ENCODE data around the gene CORO1A. TPM values are rescaled to one million over a fixed set of nuclear protein-coding genes. Genes with fewer than 3 reads are reported as not detected.
"Not testable (repeated sequence)": the region's sequence is repeated elsewhere in the genome, so short reads cannot be mapped to it uniquely, and the experiment has no call there.

The CORO1A gene
- polyA plus RNA-seq, 1 experiment = 2.9 TPM

DNA sequence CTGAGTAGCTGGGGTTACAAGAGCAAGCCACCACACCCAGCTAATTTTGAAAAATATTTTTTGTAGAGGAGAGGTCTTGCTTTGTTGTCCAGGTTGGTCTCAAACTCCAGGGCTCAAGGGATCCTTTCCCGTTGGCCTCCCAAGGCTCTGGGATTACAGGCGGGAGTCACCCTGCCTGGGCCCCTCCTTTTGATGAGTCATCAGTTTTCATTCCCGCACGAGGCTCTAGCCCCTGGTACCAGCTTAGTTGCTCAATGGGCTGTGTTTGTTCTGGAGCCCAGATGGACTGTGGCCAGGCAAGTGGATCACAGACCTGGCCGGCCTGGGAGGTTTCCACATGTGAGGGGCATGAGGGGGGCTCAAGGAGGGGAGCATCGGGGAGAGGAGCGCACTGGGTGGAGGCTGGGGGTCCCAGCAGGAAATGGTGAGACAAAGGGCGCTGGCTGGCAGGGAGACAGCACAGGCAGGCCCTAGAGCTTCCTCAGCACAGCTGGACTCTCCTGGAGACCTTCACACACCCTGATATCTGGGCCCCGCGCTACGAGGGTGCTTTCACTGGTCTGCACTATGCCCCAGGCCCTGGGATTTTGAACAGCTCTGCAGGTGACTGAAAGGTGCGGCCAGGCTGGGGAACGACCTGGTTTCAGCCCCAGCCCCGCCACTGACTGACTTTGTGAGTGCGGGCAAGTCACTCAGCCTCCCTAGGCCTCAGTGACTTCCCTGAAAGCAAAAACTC lies 16.4 kb downstream of the CORO1A start:
- DNase-seq (ENCODE audit: low read depth, low spot score); CTCF ChIA-PET; POLR2A ChIA-PET: not testable (repeated sequence)

DNA sequence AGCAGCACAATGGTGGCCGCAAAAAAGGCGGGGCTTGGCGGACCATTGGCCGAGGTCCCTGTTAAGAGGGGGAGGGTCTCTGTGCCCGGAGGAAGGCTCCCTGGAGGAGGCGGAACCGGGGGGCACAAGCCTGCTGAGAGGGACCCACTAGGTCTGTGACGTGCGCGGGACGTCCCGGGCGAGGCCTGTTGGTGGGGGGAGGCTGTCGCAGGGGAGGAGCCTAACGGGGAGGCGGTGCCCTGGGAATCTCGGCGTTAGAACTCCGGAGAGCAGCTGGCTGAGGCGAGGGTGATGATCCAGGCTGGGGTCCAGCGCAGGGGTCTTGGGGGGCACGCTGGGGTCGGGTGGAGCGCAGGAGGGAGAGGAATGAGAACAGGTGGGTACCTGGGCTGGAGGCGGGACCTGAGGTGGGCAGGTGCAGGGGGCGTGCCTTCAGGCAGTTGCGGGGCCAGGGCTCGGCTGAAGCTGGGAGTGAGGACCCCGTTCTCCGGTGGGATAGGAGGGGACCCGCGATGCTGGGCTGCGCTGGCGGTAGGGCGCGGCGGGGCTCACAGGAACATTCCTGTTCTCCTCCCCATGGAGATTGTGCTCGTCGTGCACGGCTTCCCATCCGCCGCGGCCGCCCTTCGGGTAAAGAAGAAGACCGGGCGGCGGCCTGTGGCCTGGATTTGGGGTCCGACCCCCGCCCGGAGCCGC lies 22.3 kb downstream of the CORO1A start:
- H3K27me3 ChIP-seq (ENCODE audit: control insufficient read depth, insufficient read depth, low read length); CTCF ChIA-PET; DNase-seq (ENCODE audit: low read depth, low spot score); H3K9me3 ChIP-seq (ENCODE audit: control insufficient read depth, insufficient read depth, low read length); POLR2A ChIA-PET; H3K27ac ChIP-seq (ENCODE audit: low read depth, low read length): not testable (repeated sequence)
- H3K4me3 ChIP-seq (ENCODE audit: low read depth, low read length) = peak overlapping the region; percentile 54

More for the DNA sequence above, 16.4 kb downstream of the CORO1A start:
- not testable (repeated sequence) for H3K27ac ChIP-seq (ENCODE audit: low read depth, low read length); H3K27me3 ChIP-seq (ENCODE audit: control insufficient read depth, insufficient read depth, low read length); H3K4me3 ChIP-seq (ENCODE audit: low read depth, low read length); H3K9me3 ChIP-seq (ENCODE audit: control insufficient read depth, insufficient read depth, low read length)

DNA sequence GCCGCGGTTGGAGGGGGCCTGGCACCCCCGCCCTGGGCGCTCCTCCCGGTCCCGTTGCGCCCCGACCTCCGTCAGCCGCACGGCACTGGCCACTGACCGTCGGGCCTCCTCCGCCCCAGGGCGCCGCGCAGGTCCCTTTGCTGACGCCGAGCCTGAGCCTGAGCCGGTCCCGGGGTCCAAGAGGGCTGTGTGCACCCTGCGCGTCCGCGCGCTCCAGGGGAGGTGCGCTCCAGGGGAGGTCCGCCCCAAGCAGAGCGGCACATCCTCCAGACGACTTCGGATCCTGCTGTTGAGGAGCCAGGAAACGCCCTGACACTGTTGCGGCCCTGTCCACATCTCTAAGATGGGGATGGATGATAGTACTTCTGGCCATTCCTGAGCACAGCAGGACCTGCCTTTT lies 22.9 kb downstream of the CORO1A start:
- DNase-seq (ENCODE audit: low read depth, low spot score); H3K27ac ChIP-seq (ENCODE audit: low read depth, low read length); H3K27me3 ChIP-seq (ENCODE audit: control insufficient read depth, insufficient read depth, low read length); CTCF ChIA-PET; POLR2A ChIA-PET; H3K9me3 ChIP-seq (ENCODE audit: control insufficient read depth, insufficient read depth, low read length); H3K4me3 ChIP-seq (ENCODE audit: low read depth, low read length): not testable (repeated sequence)

DNA sequence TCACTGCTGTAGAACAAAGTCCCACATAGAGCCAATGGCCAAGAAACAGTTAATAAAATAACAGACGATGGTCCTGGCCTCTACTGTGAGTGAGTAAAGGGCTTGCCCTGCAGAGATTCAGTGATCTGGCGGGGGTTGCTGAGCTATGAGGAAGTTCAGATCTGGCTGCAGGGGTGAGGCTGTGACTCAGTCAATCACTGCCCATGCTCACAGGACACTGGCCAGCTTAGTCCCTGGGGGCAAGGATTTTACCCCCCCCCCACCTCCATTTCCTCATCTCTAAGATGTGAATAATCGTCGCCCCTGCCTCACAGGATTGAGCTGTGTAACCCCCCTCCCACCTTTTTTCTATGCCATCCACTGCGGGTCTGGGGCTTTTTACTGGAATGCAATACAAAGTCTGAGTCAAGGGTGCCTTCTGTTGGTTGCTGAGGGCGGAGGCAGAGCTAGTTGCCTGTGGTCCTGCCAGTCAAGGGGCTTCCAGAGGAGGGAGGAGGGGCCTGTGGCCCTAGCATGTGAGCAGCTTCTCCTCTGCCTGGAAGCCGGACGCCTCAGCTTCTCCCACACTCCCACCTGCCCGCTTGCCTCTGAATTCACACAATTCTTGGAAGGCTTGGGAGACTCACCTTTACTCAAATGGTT lies 23.8 kb downstream of the CORO1A start:
- CTCF ChIA-PET; H3K27me3 ChIP-seq (ENCODE audit: control insufficient read depth, insufficient read depth, low read length); DNase-seq (ENCODE audit: low read depth, low spot score); POLR2A ChIA-PET; H3K4me3 ChIP-seq (ENCODE audit: low read depth, low read length); H3K9me3 ChIP-seq (ENCODE audit: control insufficient read depth, insufficient read depth, low read length); H3K27ac ChIP-seq (ENCODE audit: low read depth, low read length): not testable (repeated sequence)

DNA sequence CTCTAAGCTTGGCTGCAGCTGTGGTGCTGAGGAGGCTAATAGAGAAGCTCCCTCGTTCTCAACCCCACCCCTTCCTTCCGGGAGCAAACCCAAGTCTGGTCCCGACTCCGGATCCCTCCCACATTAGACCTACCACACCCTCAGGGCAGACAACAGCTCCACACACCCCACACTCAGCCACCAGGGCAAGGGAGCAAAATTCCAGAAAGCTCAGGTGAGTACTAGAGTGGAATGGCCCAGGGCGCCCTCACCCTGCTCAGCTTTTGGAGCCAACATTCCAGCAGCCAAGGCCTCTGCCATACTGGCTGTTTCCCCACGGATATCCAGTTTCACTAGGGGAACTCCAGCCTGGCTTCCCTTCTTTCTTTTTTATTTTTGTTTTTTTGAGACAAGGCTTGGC lies 25.6 kb downstream of the CORO1A start:
- H3K4me3 ChIP-seq (ENCODE audit: low read depth, low read length); H3K9me3 ChIP-seq (ENCODE audit: control insufficient read depth, insufficient read depth, low read length); H3K27me3 ChIP-seq (ENCODE audit: control insufficient read depth, insufficient read depth, low read length); POLR2A ChIA-PET; CTCF ChIA-PET; H3K27ac ChIP-seq (ENCODE audit: low read depth, low read length); DNase-seq (ENCODE audit: low read depth, low spot score): not testable (repeated sequence)

DNA sequence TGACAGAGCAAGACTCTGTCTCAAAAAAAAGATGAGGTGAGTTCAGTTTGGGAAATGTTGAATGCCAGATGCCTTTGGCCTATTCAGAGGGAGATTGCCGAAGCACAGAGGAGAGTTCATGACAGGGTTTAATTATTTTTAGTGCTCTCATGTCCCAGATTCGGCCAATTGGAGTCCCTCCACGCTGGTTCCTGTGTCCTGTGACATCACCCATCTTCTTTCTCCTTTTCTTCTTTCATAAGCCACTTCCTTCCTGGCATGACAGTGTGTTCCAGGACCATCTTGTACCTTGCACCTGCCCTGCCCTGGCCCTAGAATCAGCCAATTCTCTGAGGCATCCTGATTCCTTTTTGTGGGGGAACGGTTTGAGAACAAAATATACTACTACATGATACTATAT lies 28.0 kb downstream of the CORO1A start:
- H3K27ac ChIP-seq (ENCODE audit: low read depth, low read length); POLR2A ChIA-PET; H3K4me3 ChIP-seq (ENCODE audit: low read depth, low read length); H3K27me3 ChIP-seq (ENCODE audit: control insufficient read depth, insufficient read depth, low read length); H3K9me3 ChIP-seq (ENCODE audit: control insufficient read depth, insufficient read depth, low read length); CTCF ChIA-PET; DNase-seq (ENCODE audit: low read depth, low spot score): not testable (repeated sequence)

DNA sequence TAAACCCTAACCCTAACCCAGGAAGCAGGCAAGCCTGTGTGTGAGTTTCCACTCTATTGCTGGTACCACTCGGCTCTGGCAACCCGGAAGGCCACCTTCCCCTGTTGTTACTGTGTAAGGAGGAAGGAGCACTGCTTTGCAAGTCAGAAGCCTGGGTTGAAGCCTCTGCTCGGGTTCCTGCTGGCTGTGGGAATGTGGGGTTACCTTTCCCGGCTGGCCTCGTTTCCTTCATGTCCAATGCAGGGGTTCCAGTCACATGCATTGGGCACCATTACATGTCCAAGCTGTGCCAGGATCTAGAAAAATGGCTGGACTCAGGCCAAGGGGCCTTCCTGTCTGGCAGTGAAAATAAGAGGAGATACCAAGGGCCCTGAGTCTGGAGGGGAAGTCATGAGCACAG lies 33.7 kb downstream of the CORO1A start:
- H3K9me3 ChIP-seq (ENCODE audit: control insufficient read depth, insufficient read depth, low read length); H3K4me3 ChIP-seq (ENCODE audit: low read depth, low read length); POLR2A ChIA-PET; H3K27ac ChIP-seq (ENCODE audit: low read depth, low read length); DNase-seq (ENCODE audit: low read depth, low spot score); H3K27me3 ChIP-seq (ENCODE audit: control insufficient read depth, insufficient read depth, low read length); CTCF ChIA-PET: not testable (repeated sequence)

Small RNAs within 50 kb of the gene (small RNA-seq; reads per million reads assigned to genes)
- not detected for gene AC106782.4 (ENCODE audit: insufficient read length, low read depth)

Other genes with a start within 250 kb of the CORO1A start
- gene TMEM219, start 221.5 kb upstream of the CORO1A start, polyA plus RNA-seq (2011; rRNA removed) = 88.6 and 107 TPM in 2 replicates
- gene TAOK2, start 209.7 kb upstream of the CORO1A start, polyA plus RNA-seq (2011; rRNA removed) = 16.9 and 18.2 TPM in 2 replicates
- gene HIRIP3, start 188.0 kb upstream of the CORO1A start, polyA plus RNA-seq (2011; rRNA removed) = 2.5 and 3.8 TPM in 2 replicates
- 27.3 and 27.5 TPM in 2 replicates for gene INO80E, start 187.4 kb upstream of the CORO1A start, polyA plus RNA-seq (2011; rRNA removed)
- 0.22 and 0.46 TPM in 2 replicates for gene DOC2A, start 172.6 kb upstream of the CORO1A start, polyA plus RNA-seq (2011; rRNA removed)
- not detected in 2 replicates for gene C16orf92, start 160.4 kb upstream of the CORO1A start, polyA plus RNA-seq (2011; rRNA removed)
- not detected in 2 replicates for gene TLCD3B, start 152.3 kb upstream of the CORO1A start, polyA plus RNA-seq (2011; rRNA removed)
- 631 and 806 TPM in 2 replicates for gene ALDOA, start 117.8 kb upstream of the CORO1A start, polyA plus RNA-seq (2011; rRNA removed)
- 112 and 140 TPM in 2 replicates for gene PPP4C, start 107.6 kb upstream of the CORO1A start, polyA plus RNA-seq (2011; rRNA removed)
- not detected in 2 replicates for gene TBX6, start 91.7 kb upstream of the CORO1A start, polyA plus RNA-seq (2011; rRNA removed)
- 15.6 and 23.1 TPM in 2 replicates for gene YPEL3, start 87.4 kb upstream of the CORO1A start, polyA plus RNA-seq (2011; rRNA removed)
- gene GDPD3, start 70.1 kb upstream of the CORO1A start, polyA plus RNA-seq (2011; rRNA removed) = 1.2 and 1.9 TPM in 2 replicates
- 82.5 and 91.7 TPM in 2 replicates for gene MAPK3, start 60.4 kb upstream of the CORO1A start, polyA plus RNA-seq (2011; rRNA removed)
- gene BOLA2B, start 10.1 kb downstream of the CORO1A start, polyA plus RNA-seq (2011; rRNA removed) = 17.5 and 38.2 TPM in 2 replicates
- gene SLX1A, start 10.3 kb downstream of the CORO1A start, polyA plus RNA-seq (2011; rRNA removed) = 3.8 and 13.4 TPM in 2 replicates
- 7.3 and 8.5 TPM in 2 replicates for gene SULT1A3, start 15.7 kb downstream of the CORO1A start, polyA plus RNA-seq (2011; rRNA removed)
- 0.83 and 1.7 TPM in 2 replicates for gene NPIPB13, start 64.9 kb downstream of the CORO1A start, polyA plus RNA-seq (2011; rRNA removed)
- 48.9 and 49.5 TPM in 2 replicates for gene CD2BP2, start 171.7 kb downstream of the CORO1A start, polyA plus RNA-seq (2011; rRNA removed)
- 12.0 and 14.8 TPM in 2 replicates for gene TBC1D10B, start 186.9 kb downstream of the CORO1A start, polyA plus RNA-seq (2011; rRNA removed)
- gene MYL11, start 191.2 kb downstream of the CORO1A start, polyA plus RNA-seq (2011; rRNA removed) = 0.55 TPM in 1 of 2 replicates, not detected in the other
- not detected in 2 replicates for gene SEPTIN1, start 199.0 kb downstream of the CORO1A start, polyA plus RNA-seq (2011; rRNA removed)
- 4.3 and 5.3 TPM in 2 replicates for gene ZNF48, start 211.8 kb downstream of the CORO1A start, polyA plus RNA-seq (2011; rRNA removed)
- gene ZNF771, start 224.0 kb downstream of the CORO1A start, polyA plus RNA-seq (2011; rRNA removed) = 9.3 and 10.1 TPM in 2 replicates
- 34.1 and 34.7 TPM in 2 replicates for gene DCTPP1, start 246.4 kb downstream of the CORO1A start, polyA plus RNA-seq (2011; rRNA removed)

Data from AG04450 (cell line).